H9 (cell line): ENCODE data around the gene OTUD3. TPM values are rescaled to one million over a fixed set of nuclear protein-coding genes. Genes with fewer than 3 reads are reported as not detected.

Experiments
- DNase-seq: peaks from one replicate; pipeline ENCODE4 v3.0.0-alpha.2; 2017
- H2AFZ ChIP-seq: one replicate; pipeline ENCODE4 v1.6.1; 2013; ENCODE audit warnings: mild to moderate bottlenecking, low read length, control low read depth, moderate library complexity
- H2AK5ac ChIP-seq: 2 replicates; pipeline ENCODE4 v1.6.1; 2013; ENCODE audit warnings: low read length, control low read depth, mixed read lengths; ENCODE audit not compliant: insufficient read length
- H2BK120ac ChIP-seq: one replicate; pipeline ENCODE4 v1.6.1; 2013; ENCODE audit warnings: low read depth, mild to moderate bottlenecking, low read length, control low read depth, inconsistent platforms; ENCODE audit not compliant: poor library complexity, severe bottlenecking
- H2BK12ac ChIP-seq: 2 replicates; pipeline ENCODE4 v1.6.1; 2013; ENCODE audit warnings: low read length, control low read depth, mixed read lengths, low read depth; ENCODE audit not compliant: insufficient read length
- H2BK15ac ChIP-seq: 2 replicates; pipeline ENCODE4 v1.6.1; 2013; ENCODE audit warnings: low read depth, low read length, control low read depth
- H2BK20ac ChIP-seq: one replicate; pipeline ENCODE4 v1.6.1; 2013; ENCODE audit warnings: low read depth, mild to moderate bottlenecking, low read length, control low read depth, inconsistent platforms; ENCODE audit not compliant: poor library complexity, severe bottlenecking
- H2BK5ac ChIP-seq: 2 replicates; pipeline ENCODE4 v1.6.1; 2013; ENCODE audit warnings: low read length, control low read depth, mixed read lengths; ENCODE audit not compliant: insufficient read length
- H3K14ac ChIP-seq: 2 replicates; pipeline ENCODE4 v1.6.1; 2013; ENCODE audit warnings: low read length, control low read depth; ENCODE audit not compliant: insufficient read depth
- H3K18ac ChIP-seq: 2 replicates; pipeline ENCODE4 v1.6.1; 2013; ENCODE audit warnings: low read depth, mild to moderate bottlenecking, mixed read lengths, low read length, control low read depth; ENCODE audit not compliant: insufficient read length
- H3K23ac ChIP-seq: 2 replicates; pipeline ENCODE4 v1.6.1; 2013; ENCODE audit warnings: low read length, control low read depth, mixed read lengths, low read depth; ENCODE audit not compliant: insufficient read length
- H3K23me2 ChIP-seq: 2 replicates; pipeline ENCODE4 v1.6.1; 2013; ENCODE audit warnings: low read depth, mild to moderate bottlenecking, mixed read lengths, low read length, control low read depth; ENCODE audit not compliant: insufficient read length, poor library complexity, severe bottlenecking
- H3K27ac ChIP-seq: 2 replicates; pipeline ENCODE4 v1.5.1; 2013; ENCODE audit warnings: low read length, control low read depth, mixed read lengths, low read depth; ENCODE audit not compliant: insufficient read length
- H3K27me3 ChIP-seq: 2 replicates; pipeline ENCODE4 v1.6.1; 2013; ENCODE audit warnings: low read length, control low read depth, inconsistent platforms; ENCODE audit not compliant: insufficient read depth
- H3K4ac ChIP-seq: 2 replicates; pipeline ENCODE4 v1.6.1; 2013; ENCODE audit warnings: low read depth, mild to moderate bottlenecking, control low read depth, inconsistent platforms, low read length, moderate library complexity
- H3K4me1 ChIP-seq: 2 replicates; pipeline ENCODE4 v1.6.1; 2013; ENCODE audit warnings: low read length, control low read depth, inconsistent platforms; ENCODE audit not compliant: insufficient read depth
- H3K4me2 ChIP-seq: 2 replicates; pipeline ENCODE4 v1.6.1; 2013; ENCODE audit warnings: low read length, control low read depth, mixed read lengths; ENCODE audit not compliant: insufficient read length, insufficient read depth
- H3K56ac ChIP-seq: 2 replicates; pipeline ENCODE4 v1.6.1; 2013; ENCODE audit warnings: low read depth, mild to moderate bottlenecking, mixed read lengths, low read length, control low read depth; ENCODE audit not compliant: insufficient read length
- H3K79me1 ChIP-seq: 2 replicates; pipeline ENCODE4 v1.6.1; 2013; ENCODE audit warnings: low read depth, mild to moderate bottlenecking, moderate library complexity, low read length, control low read depth, inconsistent platforms; ENCODE audit not compliant: insufficient read depth, poor library complexity, severe bottlenecking
- H3K79me2 ChIP-seq: 2 replicates; pipeline ENCODE4 v1.6.1; 2013; ENCODE audit warnings: low read length, control low read depth, inconsistent platforms; ENCODE audit not compliant: insufficient read depth
- H3K9ac ChIP-seq: 2 replicates; pipeline ENCODE4 v1.6.1; 2013; ENCODE audit warnings: low read length, control low read depth, mixed read lengths; ENCODE audit not compliant: insufficient read length; ENCODE audit errors: extremely low read depth
- H3K9me3 ChIP-seq: one replicate; pipeline ENCODE4 v1.6.1; 2013; ENCODE audit warnings: low read depth, low read length, inconsistent platforms; ENCODE audit not compliant: control insufficient read depth
- H3T11ph ChIP-seq: one replicate; pipeline ENCODE4 v1.6.1; 2013; ENCODE audit warnings: mild to moderate bottlenecking, low read length, control low read depth, inconsistent platforms
- H4K20me1 ChIP-seq: one replicate; pipeline ENCODE4 v1.6.1; 2013; ENCODE audit not compliant: control insufficient read depth, insufficient read length, insufficient read depth
- H4K5ac ChIP-seq: 2 replicates; pipeline ENCODE4 v1.6.1; 2013; ENCODE audit warnings: low read depth, mild to moderate bottlenecking, mixed read lengths, low read length, control low read depth; ENCODE audit not compliant: insufficient read length
- H4K8ac ChIP-seq: replicated peaks from 2 replicates; pipeline ENCODE4 v1.6.1; 2013; ENCODE audit warnings: low read length, control low read depth, mixed read lengths, low read depth; ENCODE audit not compliant: insufficient read length
- H4K91ac ChIP-seq: 2 replicates; pipeline ENCODE4 v1.6.1; 2013; ENCODE audit warnings: low read depth, mild to moderate bottlenecking, moderate library complexity, mixed read lengths, low read length, control low read depth; ENCODE audit not compliant: insufficient read length
- H3K27ac Mint-ChIP-seq, 3 experiments: 2 replicates in 2 of 3; 3 replicates in 1 of 3; pipeline ENCODE4 v1.8.0; 2020 to 2021; ENCODE audit warnings: mixed read lengths in 3 of 3, mild to moderate bottlenecking in 1 of 3, moderate library complexity in 1 of 3
- H3K27me3 Mint-ChIP-seq: 2 replicates; pipeline ENCODE4 v1.8.0; 2021; ENCODE audit warnings: low read depth, mild to moderate bottlenecking, moderate library complexity, mixed read lengths
- H3K36me3 Mint-ChIP-seq, 3 experiments: 2 replicates in 2 of 3; 3 replicates in 1 of 3; pipeline ENCODE4 v1.8.0; 2020 to 2021; ENCODE audit warnings: low read depth in 3 of 3, mixed read lengths in 3 of 3; ENCODE audit not compliant: insufficient read depth in 1 of 3
- H3K4me1 Mint-ChIP-seq, 2 experiments: 2 replicates each; pipeline ENCODE4 v1.8.0; 2020; ENCODE audit warnings: mixed read lengths in 2 of 2
- H3K4me3 Mint-ChIP-seq, 2 experiments: 2 replicates in 1 of 2; 3 replicates in 1 of 2; pipeline ENCODE4 v1.8.0; 2020 to 2021; ENCODE audit warnings: mild to moderate bottlenecking in 2 of 2, mixed read lengths in 2 of 2, moderate library complexity in 1 of 2
- H3K9me3 Mint-ChIP-seq, 2 experiments: 2 replicates in 1 of 2; 3 replicates in 1 of 2; pipeline ENCODE4 v1.8.0; 2020; ENCODE audit warnings: mild to moderate bottlenecking in 2 of 2, mixed read lengths in 2 of 2, moderate library complexity in 1 of 2
- CTCF ChIP-seq: fragments of 200-600 bp; sonication (generic); conservative IDR thresholded peaks from 3 replicates; pipeline ENCODE4 v1.8.0; 2021; ENCODE audit warnings: antibody characterized with exemption, mild to moderate bottlenecking
- total RNA-seq: library from RNA; stranded (reverse); gene quantifications from 2 replicates; pipeline ENCODE4 v1.2.1, GENCODE V29; 2021

The OTUD3 gene
- total RNA-seq, 1 experiment from 2014 or later, result 12.0 TPM

GRCh38 chr1:19889656-19890055 lies 7.5 kb downstream of the OTUD3 start:
- TF ChIP-seq CTCF, result no peak
- Histone ChIP-seq H4K5ac (no peak overlapping the region), H3K23me2 (no peaks in the 10 kb centered on the region), H3K23ac (no peak overlapping the region), H4K20me1 (peaks cover 2% of the 10 kb centered on the region), H2AK5ac (no peak overlapping the region), H3K14ac (no peak overlapping the region), H3K9me3 (no peaks in the 10 kb centered on the region), H3K4me2 (no peak overlapping the region), H3K4ac (no peak overlapping the region), H3K56ac (no peak overlapping the region), H3K4me1 (peaks cover 2% of the 10 kb centered on the region; the same call in 1 of the 2 replicates), H3K79me2 (peaks cover 16% of the 10 kb centered on the region; the same call in 1 of the 2 replicates), H4K91ac (no peak overlapping the region), H3T11ph (no peak overlapping the region), H2BK12ac (no peak overlapping the region), H3K27me3 (no peaks in the 10 kb centered on the region), H2BK15ac (no peak overlapping the region), H2BK20ac (no peak overlapping the region), H3K79me1 (peaks cover 9% of the 10 kb centered on the region), H2BK5ac (no peak overlapping the region), H4K8ac (no peak overlapping the region), H3K27ac (no peak overlapping the region), H2AFZ (no peak overlapping the region), H3K18ac (no peak overlapping the region), H2BK120ac (no peak overlapping the region), H3K9ac (no peak overlapping the region)
- no peak overlapping the region for H3K4me3 Mint-ChIP-seq
- H3K36me3 Mint-ChIP-seq, result peaks cover 17 to 43% (median 36%) of the 10 kb centered on the region in 3 experiments; a peak in 6 of 7 replicates
- H3K27ac Mint-ChIP-seq, result no peak overlapping the region
- H3K4me1 Mint-ChIP-seq, result peaks cover 0 to 3% of the 10 kb centered on the region in 2 experiments; a peak in 1 of 4 replicates
- H3K27me3 Mint-ChIP-seq, result no peaks in the 10 kb centered on the region
- DNase-seq, result no peak
- H3K9me3 Mint-ChIP-seq, result no peaks in the 10 kb centered on the region
